LNCAP (cell line): ENCODE data around the gene EXOC3L4.

Source experiments
- TF ChIP-seq, protein P1 (sequence below): fragments of 450-650 bp; IDR thresholded peaks from 2 replicates; pipeline ENCODE4 v1.5.1; 2017; ENCODE audit warnings: mild to moderate bottlenecking

The EXOC3L4 gene

DNA sequence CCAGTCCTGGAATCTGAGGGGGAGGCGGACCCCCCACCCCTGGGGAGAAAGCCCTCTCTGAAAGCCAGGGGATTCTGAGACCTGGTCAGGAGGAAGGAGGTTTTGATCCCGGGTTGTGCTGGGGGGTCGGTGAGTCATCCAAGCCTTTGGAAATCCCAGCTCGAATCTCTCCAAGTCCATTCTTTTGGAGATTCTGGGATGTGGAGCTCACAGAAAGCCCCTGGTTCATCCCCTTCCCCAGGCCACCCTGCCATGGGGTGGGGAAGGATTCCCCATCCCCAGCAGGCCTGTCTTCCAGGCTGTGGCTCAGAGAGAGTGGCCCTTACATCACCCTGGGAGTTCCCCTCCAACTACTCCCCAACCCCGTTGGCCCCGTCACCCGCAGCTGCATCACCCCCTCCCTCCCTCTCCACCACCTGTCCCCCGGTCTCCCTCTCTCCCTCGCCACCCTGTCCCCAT is 14.3 kb downstream of the EXOC3L4 start:
- TF ChIP-seq, protein P1, sequence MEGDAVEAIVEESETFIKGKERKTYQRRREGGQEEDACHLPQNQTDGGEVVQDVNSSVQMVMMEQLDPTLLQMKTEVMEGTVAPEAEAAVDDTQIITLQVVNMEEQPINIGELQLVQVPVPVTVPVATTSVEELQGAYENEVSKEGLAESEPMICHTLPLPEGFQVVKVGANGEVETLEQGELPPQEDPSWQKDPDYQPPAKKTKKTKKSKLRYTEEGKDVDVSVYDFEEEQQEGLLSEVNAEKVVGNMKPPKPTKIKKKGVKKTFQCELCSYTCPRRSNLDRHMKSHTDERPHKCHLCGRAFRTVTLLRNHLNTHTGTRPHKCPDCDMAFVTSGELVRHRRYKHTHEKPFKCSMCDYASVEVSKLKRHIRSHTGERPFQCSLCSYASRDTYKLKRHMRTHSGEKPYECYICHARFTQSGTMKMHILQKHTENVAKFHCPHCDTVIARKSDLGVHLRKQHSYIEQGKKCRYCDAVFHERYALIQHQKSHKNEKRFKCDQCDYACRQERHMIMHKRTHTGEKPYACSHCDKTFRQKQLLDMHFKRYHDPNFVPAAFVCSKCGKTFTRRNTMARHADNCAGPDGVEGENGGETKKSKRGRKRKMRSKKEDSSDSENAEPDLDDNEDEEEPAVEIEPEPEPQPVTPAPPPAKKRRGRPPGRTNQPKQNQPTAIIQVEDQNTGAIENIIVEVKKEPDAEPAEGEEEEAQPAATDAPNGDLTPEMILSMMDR, result no peak

GRCh38 chr14:103109535-103110441 is 15.3 kb downstream of the EXOC3L4 start:
- TF ChIP-seq, protein P1, result no peak

DNA sequence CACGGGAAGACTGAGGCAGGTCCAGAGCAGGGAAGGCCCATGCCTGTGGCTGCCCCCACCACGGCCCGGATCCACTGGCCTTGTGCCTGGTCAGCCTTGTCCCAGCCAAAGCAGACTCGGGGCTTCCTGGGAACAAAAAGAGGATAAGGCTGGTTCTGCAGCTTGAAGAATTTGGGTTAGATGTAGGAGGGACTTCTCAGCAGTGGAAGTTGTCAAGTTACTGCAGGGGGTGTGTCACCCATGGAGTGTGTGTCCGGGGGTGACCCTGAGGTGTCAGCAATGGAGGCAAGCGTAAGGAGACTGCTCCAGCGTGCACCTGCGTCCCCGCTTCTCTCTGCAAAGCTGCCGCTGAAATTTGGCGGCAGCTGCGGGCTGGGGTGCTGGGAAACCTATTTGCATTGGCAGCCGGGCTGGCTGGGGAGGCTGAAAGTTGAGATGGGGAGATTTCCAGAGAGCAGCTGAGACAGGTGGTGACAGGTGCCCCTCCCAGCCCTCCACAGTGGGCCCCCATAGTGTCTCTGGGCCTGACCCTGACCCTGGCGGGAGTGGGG is 16.2 kb downstream of the EXOC3L4 start:
- TF ChIP-seq, protein P1, result no peak

DNA sequence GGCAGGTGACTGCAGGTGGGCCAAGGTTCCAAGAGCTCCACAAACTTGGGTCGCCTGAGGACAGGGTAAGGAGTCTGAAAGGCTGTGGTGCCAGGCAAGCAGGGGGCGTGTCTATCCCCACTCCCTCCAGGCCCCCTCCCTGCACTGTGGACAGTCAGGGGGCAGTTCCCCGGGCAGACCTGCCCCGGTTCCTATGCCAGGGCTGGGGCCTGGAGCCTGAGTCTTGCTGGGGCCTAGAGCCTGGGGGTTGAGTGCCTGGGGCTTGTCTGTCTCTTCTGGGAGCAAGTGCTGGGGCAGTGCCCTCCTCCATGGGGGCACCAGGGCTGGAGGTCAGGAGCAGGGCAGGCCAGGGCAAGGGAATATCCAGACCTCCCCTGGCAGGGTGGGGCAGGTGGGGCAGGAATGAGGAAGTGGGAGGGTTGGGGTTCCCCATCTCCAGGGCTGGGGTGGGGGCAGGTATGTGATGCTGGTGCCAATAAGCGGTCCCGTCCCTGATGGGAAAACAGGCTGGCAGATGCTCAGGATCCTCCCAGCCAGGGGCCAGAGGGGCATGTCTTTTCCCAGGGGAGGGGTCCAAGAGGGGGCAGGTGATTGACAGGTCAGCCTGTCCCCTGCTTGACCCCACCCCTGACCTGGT is 16.8 kb downstream of the EXOC3L4 start:
- TF ChIP-seq, protein P1, result no peak

- TF ChIP-seq, protein P1, result no peak
Measured at GRCh38 chr14:103112400-103113243, 18.1 kb downstream of the EXOC3L4 start.

DNA sequence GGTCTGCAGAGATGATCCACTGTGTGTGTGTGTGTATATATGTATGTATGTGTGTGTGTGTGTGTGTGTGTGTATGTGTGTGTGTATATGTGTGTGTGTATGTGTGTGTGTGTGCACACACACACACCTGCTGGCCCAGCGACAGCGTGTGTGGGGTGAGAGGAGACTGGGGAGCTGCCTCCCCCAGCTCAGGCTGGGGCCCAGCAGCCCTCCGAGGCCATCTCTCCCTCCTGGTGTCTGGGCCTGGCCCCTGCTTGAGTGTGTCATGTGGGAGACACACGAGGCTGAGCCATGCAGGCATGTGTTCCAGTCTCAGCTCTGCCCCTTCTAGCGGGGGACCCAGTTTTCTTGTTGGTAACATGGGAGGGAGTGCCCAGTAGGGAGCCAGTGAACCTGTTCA is 18.8 kb downstream of the EXOC3L4 start:
- TF ChIP-seq, protein P1, result no peak

GRCh38 chr14:103113774-103114173 is 19.2 kb downstream of the EXOC3L4 start:
- TF ChIP-seq, protein P1, result no peak
